Measurements from ENCODE around the gene ZMAT1.
"Not testable (repeated sequence)": the region's sequence is repeated elsewhere in the genome, so short reads cannot be mapped to it uniquely, and the experiment has no call there.

Gene ZMAT1

DNA sequence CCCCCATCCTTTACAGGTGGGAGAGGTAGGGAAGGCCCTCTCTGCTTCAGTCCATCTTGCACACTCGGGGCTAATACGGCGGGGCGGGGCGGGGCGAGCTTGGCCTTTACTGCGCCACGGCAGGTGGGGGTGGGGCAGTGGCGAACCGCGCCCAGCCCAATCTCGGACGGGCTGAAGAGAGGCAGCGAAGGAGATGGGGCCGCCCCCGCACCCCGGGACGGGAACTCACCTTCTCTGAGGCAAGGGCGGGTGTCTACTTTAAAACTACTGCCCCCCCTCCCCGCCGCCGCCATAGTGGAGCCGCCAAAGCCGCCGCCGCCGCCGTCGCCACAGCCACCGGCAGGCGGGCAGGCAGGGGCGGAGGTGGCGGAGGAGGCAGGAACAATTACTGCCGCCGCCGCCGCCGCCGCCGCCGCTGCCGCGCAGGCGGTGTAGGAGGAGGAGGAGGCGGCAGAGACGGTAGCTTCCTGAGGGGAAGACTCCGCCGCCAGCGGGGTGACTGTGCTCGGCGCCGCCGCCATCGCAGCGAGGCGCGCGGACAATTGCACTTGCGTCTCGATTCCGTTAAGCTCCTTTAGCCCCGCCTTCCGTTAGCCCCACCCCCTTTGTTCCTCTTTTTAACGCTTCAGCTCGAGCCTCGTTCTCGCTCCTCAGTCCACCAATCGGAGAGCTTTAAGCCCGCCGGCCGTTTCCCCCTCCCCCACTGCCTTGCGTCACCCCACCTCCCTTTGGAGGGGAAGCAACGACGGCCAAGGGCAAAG, at the start of gene ZMAT1:
Gene ZMAT1, minus strand, starts transcription at position 540 of the 761 bp plus-strand sequence. Its CDS starts 19 bp downstream, at position 521.
- Histone ChIP-seq H3K27me3 (ENCODE audit: insufficient read depth, low read length, poor library complexity) (no peaks in the 10 kb centered on the region), H3K79me2 (ENCODE audit: insufficient read depth, low read length) (peaks cover 2% of the 10 kb centered on the region; the same call in 1 of the 2 replicates), H3K27ac (ENCODE audit: low read length) (peak within 1 kb of the TSS; percentile 88), H3K36me3 (ENCODE audit: insufficient read depth, low read length) (no peaks in the 10 kb centered on the region), H4K20me1 (ENCODE audit: insufficient read depth, low read length) (no peaks in the 10 kb centered on the region), H3K4me3 (ENCODE audit: low read depth in 1 of 2, low read length in 2 of 2) (peak within 1 kb of the TSS; percentile 47 to 70; a peak in 3 of 4 replicates), H3K9me3 (ENCODE audit: insufficient read depth, low read length, severe bottlenecking) (no peaks in the 10 kb centered on the region), H3K9ac (ENCODE audit: low read depth, low read length) (peak within 1 kb of the TSS; percentile 73), H3K4me2 (ENCODE audit: insufficient read depth, low read length) (peak within 1 kb of the TSS; percentile 64), H3K4me1 (ENCODE audit: insufficient read depth, low read length) (peaks cover 21% of the 10 kb centered on the region), H2AFZ (ENCODE audit: low read depth, low read length) (peak within 1 kb of the TSS; percentile 76)
- DNase-seq = peak; percentile 94
- TF ChIP-seq, protein P1, sequence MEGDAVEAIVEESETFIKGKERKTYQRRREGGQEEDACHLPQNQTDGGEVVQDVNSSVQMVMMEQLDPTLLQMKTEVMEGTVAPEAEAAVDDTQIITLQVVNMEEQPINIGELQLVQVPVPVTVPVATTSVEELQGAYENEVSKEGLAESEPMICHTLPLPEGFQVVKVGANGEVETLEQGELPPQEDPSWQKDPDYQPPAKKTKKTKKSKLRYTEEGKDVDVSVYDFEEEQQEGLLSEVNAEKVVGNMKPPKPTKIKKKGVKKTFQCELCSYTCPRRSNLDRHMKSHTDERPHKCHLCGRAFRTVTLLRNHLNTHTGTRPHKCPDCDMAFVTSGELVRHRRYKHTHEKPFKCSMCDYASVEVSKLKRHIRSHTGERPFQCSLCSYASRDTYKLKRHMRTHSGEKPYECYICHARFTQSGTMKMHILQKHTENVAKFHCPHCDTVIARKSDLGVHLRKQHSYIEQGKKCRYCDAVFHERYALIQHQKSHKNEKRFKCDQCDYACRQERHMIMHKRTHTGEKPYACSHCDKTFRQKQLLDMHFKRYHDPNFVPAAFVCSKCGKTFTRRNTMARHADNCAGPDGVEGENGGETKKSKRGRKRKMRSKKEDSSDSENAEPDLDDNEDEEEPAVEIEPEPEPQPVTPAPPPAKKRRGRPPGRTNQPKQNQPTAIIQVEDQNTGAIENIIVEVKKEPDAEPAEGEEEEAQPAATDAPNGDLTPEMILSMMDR (IDR thresholded peaks at IDR 0.05; ENCODE audit: borderline replicate concordance, extremely low read depth, low read length, poor library complexity, severe bottlenecking) = no peak
- TF ChIP-seq EZH2 (IDR thresholded peaks at IDR 0.05; ENCODE audit: borderline replicate concordance, low read depth, low read length, severe bottlenecking) = no peak
- peak; percentile 89 for ATAC-seq (ENCODE audit: insufficient read depth, low read depth)

DNA sequence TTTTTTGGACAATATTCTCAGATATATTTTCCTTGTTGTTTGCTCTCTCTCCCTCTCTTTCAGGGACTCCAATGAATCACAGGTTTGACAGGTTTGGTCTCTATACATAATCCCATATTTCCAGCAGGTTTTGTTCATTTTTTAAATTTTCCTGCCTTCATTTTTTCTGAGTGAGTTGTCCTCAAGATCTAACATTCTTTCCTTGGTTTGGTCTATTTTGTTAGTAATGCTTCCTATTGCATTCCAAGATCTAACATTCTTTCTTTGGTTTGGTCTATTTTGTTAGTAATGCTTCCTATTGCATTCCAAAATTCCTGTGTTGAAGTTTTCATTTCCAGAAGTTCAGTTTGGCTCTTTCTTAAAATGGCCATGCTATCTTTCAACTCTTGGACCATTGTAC, 45.3 kb upstream of the ZMAT1 start:
- H2AFZ ChIP-seq (ENCODE audit: low read depth, low read length) = no peak overlapping the region
- H3K4me1 ChIP-seq (ENCODE audit: insufficient read depth, low read length) = no peaks in the 10 kb centered on the region
- no peaks in the 10 kb centered on the region for H3K9me3 ChIP-seq (ENCODE audit: insufficient read depth, low read length, severe bottlenecking)
- H3K4me3 ChIP-seq (ENCODE audit: low read depth in 1 of 2, low read length in 2 of 2) = no peak overlapping the region
- no peak overlapping the region for H3K27ac ChIP-seq (ENCODE audit: low read length)
- ATAC-seq (ENCODE audit: insufficient read depth, low read depth) = no peak
- TF ChIP-seq, protein P1 (IDR thresholded peaks at IDR 0.05; ENCODE audit: borderline replicate concordance, extremely low read depth, low read length, poor library complexity, severe bottlenecking) = no peak
- TF ChIP-seq EZH2 (IDR thresholded peaks at IDR 0.05; ENCODE audit: borderline replicate concordance, low read depth, low read length, severe bottlenecking) = no peak
- no peaks in the 10 kb centered on the region for H4K20me1 ChIP-seq (ENCODE audit: insufficient read depth, low read length)
- no peak overlapping the region for H3K9ac ChIP-seq (ENCODE audit: low read depth, low read length)
- DNase-seq = no peak
- no peaks in the 10 kb centered on the region for H3K79me2 ChIP-seq (ENCODE audit: insufficient read depth, low read length)
- H3K27me3 ChIP-seq (ENCODE audit: insufficient read depth, low read length, poor library complexity) = no peaks in the 10 kb centered on the region
- no peak overlapping the region for H3K4me2 ChIP-seq (ENCODE audit: insufficient read depth, low read length)
- H3K36me3 ChIP-seq (ENCODE audit: insufficient read depth, low read length) = no peaks in the 10 kb centered on the region

DNA sequence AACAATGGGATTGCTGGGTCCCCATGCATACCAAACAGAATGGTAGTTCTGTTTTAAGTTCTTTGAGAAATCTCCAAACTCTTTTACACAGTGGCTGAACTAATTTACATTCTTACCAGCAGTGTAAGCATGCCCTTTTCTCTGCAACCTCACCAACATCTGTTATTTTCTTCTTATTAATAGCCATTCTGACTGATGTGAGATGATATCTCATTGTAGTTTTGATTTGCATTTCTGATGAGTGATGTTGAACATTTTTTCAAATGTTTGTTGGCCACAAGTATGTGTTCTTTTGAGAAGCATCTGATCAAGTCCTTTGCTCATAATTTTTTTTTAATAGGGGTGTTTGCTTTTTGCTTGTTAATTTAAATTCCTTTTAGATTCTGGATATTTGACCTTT, 41.2 kb upstream of the ZMAT1 start:
- Histone ChIP-seq H3K9me3 (ENCODE audit: insufficient read depth, low read length, severe bottlenecking) (no peaks in the 10 kb centered on the region), H3K4me2 (ENCODE audit: insufficient read depth, low read length) (no peak overlapping the region), H2AFZ (ENCODE audit: low read depth, low read length) (no peak overlapping the region), H3K9ac (ENCODE audit: low read depth, low read length) (no peak overlapping the region), H3K79me2 (ENCODE audit: insufficient read depth, low read length) (no peaks in the 10 kb centered on the region), H4K20me1 (ENCODE audit: insufficient read depth, low read length) (no peaks in the 10 kb centered on the region), H3K4me1 (ENCODE audit: insufficient read depth, low read length) (no peaks in the 10 kb centered on the region), H3K27ac (ENCODE audit: low read length) (no peak overlapping the region), H3K36me3 (ENCODE audit: insufficient read depth, low read length) (no peaks in the 10 kb centered on the region), H3K27me3 (ENCODE audit: insufficient read depth, low read length, poor library complexity) (no peaks in the 10 kb centered on the region), H3K4me3 (ENCODE audit: low read depth in 1 of 2, low read length in 2 of 2) (no peak overlapping the region)
- no peak for TF ChIP-seq EZH2 (IDR thresholded peaks at IDR 0.05; ENCODE audit: borderline replicate concordance, low read depth, low read length, severe bottlenecking)
- TF ChIP-seq, protein P1 (IDR thresholded peaks at IDR 0.05; ENCODE audit: borderline replicate concordance, extremely low read depth, low read length, poor library complexity, severe bottlenecking) = no peak
- no peak for ATAC-seq (ENCODE audit: insufficient read depth, low read depth)
- DNase-seq = no peak

DNA sequence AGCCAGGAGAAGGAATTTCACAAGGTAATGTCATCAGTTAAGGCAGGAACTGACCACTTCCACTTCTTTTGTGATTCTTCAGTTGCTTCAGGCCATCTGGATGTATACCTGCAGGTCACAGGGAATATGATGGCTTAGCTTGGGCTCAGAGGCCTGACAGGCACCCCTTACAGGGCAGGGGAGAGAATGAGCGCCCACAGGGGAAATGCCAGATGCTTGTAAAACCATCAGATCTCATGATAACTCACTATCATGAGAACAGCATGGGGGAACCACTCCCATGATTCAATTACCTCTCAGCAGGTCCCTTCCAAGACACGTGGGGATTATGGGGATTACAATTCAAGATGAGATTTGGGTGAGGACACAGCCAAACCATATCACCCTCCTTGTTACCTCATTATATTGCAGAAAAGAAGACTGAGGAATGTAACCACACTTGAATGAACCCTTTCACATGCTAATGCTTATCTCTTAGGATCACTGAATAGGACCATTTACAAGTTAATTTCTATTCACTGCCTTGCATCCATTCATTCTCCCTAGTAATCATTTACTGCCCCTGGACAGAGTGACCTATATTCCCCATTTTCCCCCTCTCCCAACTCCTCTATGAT, 33.2 kb upstream of the ZMAT1 start:
- not testable (repeated sequence) for H3K27me3 ChIP-seq (ENCODE audit: insufficient read depth, low read length, poor library complexity); H3K9ac ChIP-seq (ENCODE audit: low read depth, low read length); ATAC-seq (ENCODE audit: insufficient read depth, low read depth); H2AFZ ChIP-seq (ENCODE audit: low read depth, low read length); H3K36me3 ChIP-seq (ENCODE audit: insufficient read depth, low read length); H3K4me1 ChIP-seq (ENCODE audit: insufficient read depth, low read length); H3K27ac ChIP-seq (ENCODE audit: low read length); H3K4me3 ChIP-seq (ENCODE audit: low read depth in 1 of 2, low read length in 2 of 2); H3K4me2 ChIP-seq (ENCODE audit: insufficient read depth, low read length); H3K79me2 ChIP-seq (ENCODE audit: insufficient read depth, low read length); H4K20me1 ChIP-seq (ENCODE audit: insufficient read depth, low read length); DNase-seq; H3K9me3 ChIP-seq (ENCODE audit: insufficient read depth, low read length, severe bottlenecking)

Measured in DND-41 (cell line).